GM19468 (cell line): ENCODE measurements around the gene B3GNT3.

ENCODE experiments used
- ATAC-seq: cut with Tn5 transposase; IDR thresholded peaks from one replicate; pipeline ENCODE4 v1.9.1; 2021; ENCODE audit warnings: mild to moderate bottlenecking, moderate library complexity, moderate number of reproducible peaks; ENCODE audit not compliant: unreplicated experiment; ENCODE audit errors: extremely low read depth

The B3GNT3 gene, protein sequence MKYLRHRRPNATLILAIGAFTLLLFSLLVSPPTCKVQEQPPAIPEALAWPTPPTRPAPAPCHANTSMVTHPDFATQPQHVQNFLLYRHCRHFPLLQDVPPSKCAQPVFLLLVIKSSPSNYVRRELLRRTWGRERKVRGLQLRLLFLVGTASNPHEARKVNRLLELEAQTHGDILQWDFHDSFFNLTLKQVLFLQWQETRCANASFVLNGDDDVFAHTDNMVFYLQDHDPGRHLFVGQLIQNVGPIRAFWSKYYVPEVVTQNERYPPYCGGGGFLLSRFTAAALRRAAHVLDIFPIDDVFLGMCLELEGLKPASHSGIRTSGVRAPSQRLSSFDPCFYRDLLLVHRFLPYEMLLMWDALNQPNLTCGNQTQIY

DNA sequence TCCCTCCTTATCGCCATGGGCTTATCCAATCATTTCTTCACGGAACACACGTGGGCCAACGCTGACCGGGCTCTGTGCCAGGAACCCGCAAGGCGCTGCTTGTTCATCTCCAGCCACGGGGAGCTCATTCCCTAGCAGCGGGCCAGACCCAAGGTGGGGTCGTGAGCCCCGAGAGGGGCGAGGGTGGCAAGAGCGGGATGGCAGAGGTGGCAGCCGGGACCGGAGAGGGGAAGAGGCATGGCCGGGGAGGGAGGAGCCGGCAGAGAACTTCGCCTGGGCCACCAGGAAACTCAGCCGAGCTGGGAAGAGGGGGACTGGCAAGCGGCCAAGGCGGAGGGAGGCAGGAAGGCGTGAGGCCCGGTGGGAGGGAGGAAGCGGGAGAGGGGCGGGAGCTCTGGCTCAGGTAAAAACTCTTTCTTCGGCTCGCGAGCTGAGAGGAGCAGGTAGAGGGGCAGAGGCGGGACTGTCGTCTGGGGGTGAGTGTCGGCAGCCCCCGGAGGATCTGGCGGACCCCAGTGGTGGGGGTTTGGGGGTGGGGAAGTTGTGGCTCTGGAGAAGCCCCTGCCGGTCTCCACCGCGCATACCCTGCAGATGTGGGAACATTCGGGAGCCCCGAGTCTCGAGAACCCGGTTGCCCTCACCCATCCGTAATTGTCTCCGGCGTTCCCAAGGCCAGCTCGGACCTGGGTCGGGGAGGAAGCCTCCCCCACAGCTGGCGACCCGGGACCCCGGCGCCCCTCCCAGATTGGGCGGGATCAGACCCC, at the start of gene B3GNT3:
Gene B3GNT3, plus strand, starts transcription at position 408 of the 764 bp plus-strand sequence. CDS start 12,670 bp downstream, outside the sequence.
- ATAC-seq, result no peak

DNA sequence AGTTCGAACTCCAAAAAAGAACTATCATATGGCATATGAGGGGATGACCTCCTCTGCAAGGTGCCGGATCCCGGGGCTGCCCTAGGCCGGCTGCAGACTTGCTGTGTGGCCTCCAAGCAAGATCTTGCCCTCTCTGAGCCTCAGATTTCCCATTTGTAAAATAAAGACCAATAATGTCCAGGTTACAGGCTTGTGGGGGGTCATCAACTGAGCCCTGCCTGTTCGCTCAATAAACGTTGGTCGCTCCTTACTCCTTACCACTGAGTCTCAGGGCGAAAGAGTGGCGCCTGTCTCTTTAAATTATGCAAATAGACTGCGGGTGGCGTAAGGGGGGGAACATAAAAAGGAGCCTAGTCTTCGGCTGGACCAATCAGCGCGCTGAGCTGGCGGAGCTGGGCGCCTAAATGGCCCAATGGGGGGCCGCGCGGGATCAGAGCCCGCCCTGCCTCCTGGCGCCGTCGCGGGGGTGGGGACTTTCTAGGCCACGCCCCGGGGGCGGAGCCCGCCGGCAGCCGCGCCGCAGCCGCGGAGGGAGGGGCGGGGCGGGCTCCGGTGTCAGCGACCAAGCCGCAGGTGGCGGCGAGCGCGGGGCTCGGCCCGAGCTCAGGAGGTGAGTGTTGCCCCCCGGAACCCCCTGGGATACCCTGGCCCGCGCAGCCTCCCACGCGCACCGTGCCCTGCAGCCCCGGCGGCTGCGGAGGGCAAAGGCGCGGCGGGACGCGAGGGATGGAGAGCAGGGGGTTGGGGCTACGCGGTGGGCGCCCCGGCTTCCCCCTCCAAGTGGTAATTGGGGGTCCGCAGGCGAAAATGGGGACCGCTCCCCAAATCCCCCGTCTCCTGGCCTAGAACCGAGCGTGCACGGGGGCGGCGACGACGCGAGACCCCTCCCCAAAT, 47.5 kb upstream of the B3GNT3 start:
- ATAC-seq, result peak; percentile 60

DNA sequence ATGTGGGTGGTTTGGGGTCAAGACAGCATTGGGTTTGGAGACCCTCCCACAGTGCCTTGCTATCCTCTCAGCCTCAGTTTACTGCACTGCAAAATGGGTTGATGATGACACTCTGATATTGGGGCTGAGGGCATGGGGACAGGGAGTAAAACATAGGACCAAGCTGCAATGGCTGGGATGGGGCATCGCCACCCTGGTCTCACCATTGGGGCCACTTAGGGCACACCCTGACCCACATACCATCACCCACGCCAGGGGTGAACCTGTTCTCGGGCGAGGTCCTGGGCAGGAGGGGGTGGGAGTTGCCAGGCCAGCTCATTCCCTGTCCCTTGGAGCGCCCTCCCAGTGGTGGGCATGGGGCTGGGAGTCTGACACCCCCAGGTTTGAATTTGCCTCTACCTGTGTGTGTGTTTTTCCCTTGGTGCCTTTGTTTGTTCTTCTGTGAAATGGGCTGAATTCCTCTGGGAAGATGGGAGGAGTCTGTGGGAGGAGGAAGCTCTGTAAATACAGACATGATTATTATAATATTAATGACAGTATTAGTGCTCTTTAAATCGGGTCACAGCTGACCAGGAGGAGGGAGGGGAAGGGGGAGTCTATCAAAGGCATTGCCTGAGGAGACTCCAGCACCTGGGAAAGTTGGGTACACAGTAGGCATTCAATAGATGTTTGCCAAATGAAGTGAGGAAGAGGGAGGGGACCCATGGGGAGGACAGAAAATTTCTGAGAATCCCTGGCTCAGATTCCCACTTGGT, 45.9 kb upstream of the B3GNT3 start:
- no peak for ATAC-seq

DNA sequence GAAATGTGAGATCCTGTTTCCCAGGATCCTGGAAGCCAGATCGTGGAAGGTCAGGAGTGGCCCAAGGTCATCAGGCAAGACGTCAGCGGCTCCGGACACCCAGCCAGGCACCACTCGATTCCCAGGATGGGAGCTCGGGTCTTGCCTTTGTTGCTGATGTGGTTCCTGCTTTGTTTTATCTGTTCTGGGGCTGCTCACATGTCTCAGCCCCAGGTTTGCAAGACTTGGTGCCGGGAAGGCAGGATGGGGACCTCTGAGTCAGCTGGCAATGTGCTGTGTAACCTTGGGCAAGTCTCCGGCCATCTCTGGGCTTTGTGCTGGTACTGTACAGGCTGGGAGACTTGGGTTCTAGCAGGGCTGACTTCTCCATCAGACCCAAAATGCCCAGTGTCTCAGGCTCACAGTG, 45.0 kb upstream of the B3GNT3 start:
- no peak for ATAC-seq

DNA sequence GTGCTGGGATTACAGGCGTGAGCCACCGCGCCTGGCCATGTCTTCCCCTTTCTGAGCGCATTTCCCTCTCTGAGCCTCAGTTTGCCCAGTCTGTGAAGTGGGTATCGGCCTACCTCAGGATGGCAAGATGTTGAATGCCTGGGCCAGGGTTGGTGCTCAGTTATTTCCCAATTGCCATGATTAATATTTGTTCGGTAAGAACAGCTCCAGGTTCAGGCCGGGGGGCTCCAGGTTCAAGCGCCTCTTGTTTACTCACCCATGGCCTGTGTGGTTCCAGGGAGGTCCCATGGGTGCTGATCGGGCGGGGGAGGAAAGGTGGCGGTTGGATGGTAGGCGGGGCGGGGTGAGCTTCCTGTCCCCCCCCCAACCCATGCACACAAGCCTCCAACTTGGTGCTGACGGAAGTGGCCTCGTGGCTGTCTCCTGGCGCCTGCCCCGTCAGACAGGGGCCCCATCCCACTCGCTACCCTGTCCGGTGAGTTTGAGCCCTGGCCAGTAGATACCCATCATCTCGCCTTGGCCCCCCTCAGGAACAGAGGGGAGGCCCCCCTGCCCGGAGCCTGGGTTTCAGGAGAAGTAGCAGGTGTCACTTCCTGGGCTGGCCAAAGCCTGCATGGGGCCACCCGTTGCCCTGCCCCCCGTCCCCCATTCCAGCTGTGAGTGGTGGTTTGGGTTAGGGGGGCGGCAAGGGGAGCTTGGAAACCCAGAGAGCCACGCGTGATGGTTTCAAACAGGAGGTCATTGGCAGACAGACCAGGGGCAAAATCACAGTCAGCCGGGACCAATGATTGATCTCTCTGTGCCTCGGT, 43.6 kb upstream of the B3GNT3 start, which contains the start of gene FCHO1:
Gene FCHO1, plus strand, starts transcription at position 375 of the 809 bp plus-strand sequence. CDS start 3,688 bp downstream, outside the sequence.
- ATAC-seq, result no peak

DNA sequence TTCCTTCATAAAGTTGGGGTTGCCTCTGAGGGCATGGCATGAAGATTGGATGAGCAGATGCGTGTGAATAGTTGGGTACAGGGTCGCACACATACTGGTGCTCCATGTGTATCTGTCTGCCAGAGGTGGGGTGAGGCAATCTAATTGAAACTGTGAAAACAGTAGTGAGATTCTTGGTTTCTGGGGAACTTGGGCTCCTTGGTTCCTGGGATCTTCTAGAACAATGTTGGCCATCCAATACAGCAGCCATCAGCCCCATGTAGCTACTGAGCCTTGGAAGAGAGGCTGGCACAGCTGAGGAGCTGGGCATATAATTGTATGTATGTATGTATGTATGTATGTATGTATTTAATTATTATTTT, 43.0 kb upstream of the B3GNT3 start:
- no peak for ATAC-seq

DNA sequence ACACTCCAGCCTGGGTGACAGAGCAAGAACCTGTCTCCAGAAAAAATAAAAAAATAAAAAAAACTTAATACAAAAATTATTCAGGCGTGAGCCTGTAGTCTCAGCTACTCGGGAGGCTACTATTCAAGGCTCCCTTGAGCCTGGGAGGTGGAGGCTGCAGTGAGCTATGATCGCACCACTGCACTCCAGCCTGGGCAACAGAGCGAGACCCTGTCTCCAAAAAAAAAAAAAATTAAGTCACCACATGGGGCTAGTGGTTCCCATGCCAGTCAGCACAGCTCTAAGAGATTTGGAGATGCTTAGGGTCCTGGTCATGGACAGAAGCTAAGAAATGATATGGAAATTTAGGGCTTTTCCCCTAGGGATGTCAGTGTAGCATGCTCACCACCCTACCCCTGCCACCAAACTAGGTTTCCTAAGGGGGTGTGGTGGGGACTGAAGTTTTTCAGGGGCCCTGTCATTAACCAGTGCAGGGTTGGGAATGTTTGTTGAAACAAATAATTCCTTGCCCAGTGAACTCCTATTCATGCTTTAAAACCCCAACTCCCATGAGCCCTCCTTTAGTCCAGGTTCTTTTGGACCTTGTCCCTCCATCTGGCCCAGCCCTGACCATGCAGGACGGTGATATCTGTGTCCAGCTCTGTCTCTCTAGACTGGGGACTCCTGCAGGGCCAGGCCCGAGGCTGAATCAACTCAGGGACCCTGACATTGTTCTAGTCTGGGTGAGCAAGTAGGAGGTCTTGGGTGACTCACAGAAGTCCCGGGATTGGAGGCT, 41.9 kb upstream of the B3GNT3 start:
- no peak for ATAC-seq

DNA sequence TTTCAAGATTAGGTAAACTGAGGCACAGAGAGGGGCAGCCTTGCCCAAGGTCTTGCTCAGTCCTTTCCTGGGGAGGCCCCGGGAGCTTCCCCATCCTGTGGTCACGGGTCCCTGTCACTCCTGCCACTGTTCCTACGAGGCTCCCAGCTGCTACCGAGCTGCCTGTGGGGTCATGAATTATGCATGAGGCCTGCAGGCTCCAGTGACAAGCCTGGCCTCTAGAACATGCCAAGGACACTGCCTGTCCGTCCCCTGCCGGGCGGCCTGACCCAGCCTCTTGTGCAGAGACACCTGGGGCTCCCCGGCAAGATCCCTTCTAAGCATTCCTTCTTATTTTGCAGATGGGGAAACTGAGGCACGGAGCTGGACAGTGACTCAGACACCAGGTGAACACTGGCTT, 41.0 kb upstream of the B3GNT3 start:
- no peak for ATAC-seq

DNA sequence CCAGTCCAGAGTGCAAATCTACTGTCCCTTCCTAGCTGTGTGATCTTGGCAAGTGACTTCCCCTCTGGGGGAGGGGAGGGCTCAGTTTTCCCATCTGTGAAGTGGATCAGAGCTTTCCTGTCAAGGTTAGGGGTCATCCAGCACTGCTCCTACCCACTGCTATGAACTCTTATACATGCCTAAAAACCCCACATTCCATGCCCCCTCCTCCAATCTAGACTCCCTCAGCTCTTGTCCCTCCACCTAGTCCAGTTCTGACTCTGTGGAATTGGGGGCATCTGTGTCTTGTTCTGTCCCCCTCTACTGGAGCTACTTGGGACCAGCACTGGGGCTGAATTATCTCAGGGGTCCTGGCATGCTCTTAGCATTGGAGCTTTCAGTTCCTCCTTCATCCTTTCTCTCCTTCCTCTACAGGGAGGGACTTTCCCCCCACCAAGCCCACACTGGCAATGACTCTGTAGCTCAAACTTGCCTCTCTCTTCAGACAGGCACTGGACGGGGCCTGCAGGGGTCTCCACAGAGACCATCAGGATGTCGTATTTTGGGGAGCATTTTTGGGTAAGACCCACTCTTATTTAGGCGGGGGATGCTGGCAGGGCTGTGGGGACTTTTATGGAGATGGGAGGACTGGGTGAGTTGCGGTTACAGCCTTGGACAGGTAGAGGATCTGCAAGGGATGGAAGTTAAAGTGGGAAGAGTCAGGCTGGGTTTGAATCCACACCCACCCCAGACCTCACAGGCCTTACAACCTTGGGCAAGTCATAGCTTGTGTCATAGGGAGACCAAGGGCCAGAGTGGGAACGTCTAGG, 40.1 kb upstream of the B3GNT3 start:
- ATAC-seq, result no peak

DNA sequence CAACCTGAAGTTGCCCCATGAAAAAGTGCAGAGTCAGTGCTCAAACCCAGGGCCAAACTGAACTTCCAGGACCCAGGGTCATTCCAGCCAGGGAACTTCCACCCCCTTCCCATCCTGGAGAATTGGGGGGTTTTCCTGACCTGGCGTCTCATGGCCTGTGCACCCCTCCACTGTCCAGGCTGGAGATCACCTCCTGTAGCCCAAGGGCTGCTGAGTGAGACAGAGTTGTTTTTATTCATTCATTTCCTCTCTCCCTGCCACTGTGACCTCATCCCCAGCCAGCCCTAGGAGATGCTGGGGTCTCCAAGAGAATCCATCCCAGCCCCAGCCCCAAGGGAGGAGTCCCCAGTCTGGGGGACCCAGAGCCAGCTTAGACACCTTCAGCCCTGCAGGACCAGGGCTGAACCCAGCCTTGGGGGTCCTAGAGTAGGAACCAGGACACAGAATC, 39.5 kb upstream of the B3GNT3 start:
- ATAC-seq, result no peak

DNA sequence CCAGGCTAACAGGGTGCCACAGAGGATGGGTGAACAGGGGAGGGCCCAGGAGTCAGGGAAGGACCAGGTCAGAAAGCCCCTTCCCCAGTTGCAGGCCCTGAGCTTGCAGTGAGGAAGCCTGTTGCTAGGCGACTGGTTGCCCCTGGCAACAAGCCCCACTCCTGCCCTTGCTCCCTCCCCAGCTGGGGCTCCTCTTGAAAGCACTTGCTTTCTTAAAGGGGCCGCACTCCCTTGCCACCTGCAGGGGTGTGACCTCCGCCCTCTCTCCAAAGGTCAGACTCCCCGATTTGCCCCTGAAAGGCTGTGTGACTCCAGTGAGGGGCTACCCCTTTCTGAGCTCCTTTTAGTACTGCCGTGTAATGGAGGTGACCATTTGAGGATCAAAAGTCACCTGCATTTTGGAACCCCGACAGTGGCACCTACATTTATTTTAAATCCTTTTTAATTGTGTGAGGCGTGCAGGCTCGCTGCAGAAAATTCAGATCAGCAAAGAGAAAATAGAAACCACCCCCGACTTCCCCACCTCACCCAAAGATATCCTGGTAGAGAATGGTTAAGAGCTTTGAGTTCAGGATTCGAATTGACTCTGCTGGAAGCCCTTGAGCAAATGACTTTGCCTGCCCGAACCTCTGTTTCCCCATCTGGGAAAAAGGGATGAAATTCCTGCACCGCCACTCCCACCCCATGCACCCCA, 38.8 kb upstream of the B3GNT3 start:
- ATAC-seq, result no peak

DNA sequence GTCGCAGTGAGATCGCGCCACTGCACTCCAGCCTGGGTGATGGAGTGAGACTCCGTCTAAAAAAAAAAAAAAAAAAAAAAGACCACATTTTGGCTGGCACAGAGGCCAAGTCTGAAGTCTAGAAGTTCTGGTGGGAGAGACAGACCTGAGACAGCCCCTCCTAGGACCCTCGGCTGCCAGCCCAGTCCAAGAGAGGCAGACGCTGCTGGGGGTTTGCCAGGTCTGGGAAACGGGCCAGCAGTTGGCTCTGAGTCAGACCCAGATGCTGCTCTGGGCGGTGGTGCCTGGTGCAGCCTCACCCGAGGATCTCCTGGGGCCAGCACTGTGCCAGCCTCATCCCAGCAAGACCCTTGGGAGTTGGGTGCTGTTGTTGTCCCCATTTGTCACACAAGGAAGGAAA, 37.8 kb upstream of the B3GNT3 start:
- no peak for ATAC-seq

DNA sequence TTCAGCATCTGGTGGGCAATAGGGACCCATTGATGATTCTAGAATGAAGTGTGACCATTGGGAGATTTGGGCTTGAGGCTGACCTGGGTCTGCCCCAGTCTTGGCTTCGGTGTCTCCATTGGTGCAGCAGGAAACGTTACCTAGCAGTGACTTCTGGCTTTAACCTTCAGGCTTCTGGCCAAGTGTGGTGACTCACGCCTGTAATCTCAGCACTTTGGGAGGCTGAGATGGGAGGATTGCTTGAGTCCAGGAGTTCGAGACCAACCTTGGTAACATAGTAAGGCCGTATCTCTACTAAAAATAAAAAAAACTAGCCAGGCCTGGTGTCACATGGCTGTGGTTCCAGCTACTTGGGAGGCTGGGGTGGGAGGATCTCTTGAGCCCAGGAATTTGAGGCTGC, 36.4 kb upstream of the B3GNT3 start:
- ATAC-seq, result no peak

DNA sequence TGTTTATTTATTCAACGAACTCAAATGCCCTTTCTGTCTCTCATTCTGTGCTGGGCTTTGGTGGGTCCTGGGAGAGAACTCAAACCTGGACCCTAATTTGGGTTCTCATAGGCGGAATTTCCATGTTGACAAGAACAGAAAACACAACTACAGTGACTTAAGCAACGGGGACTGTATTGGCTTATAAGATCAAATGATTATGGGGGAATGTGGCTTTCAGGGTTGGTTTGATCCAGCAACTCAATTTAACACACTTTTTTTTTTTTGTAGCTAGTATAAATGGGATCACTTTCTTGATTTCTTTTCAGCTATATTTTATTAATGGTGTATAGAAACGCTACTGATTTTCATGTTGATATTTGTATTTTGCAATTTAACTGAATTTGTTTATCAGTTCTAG, 33.8 kb upstream of the B3GNT3 start:
- ATAC-seq, result no peak

DNA sequence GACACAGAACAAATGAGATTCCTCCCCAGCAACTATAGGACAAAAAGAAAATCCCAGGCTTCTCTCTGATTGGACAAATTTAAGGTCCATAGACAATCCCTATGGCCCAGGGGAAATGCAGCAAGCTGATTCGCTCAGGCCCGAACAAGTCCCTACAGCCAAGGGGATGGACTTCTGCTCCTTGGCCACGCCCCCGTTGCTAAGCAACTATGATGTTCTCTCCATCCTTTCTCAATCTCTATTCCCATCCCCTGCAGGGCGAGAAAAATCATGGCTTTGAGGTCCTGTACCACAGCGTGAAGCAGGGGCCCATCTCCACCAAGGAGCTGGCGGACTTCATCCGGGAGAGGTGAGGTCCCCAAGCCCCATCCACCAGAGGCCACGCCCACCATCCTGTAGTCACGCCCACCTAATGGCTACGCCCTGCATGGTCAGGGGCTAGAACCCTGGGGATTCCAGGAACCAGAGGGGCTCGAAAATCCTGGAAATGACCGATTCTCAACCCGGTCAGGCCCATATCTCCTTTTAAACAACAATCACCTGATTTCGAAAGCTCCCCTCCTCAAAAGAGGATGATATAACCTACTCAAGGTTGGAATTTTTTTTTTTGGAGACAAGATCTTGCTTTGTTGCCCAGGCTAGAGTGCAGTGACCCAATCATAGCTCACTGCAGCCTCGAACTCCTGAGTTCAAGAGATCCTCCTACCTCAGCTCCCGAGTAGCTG, 32.3 kb upstream of the B3GNT3 start:
- ATAC-seq, result no peak

DNA sequence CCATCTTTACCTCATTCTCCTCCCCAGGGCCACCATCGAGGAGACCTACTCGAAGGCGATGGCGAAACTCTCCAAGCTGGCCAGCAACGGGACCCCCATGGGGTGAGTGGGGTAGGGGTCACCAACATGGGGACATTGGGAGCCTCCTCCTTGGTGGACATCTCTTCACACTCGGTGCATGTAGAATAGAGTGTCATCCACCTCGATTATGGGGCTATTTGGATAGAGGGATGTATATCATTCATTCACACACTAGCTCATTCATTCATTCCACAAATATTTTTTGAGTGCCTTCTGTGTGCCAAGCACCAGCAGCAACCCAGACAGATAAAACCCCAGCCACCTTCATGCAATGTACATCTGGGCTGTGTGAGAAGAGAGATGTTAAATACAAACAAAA, 30.6 kb upstream of the B3GNT3 start:
- ATAC-seq, result no peak
